ENCODE results near the gene LIPN.
"Not testable (repeated sequence)": the region's sequence is repeated elsewhere in the genome, so short reads cannot be mapped to it uniquely, and the experiment has no call there.

The LIPN gene, protein sequence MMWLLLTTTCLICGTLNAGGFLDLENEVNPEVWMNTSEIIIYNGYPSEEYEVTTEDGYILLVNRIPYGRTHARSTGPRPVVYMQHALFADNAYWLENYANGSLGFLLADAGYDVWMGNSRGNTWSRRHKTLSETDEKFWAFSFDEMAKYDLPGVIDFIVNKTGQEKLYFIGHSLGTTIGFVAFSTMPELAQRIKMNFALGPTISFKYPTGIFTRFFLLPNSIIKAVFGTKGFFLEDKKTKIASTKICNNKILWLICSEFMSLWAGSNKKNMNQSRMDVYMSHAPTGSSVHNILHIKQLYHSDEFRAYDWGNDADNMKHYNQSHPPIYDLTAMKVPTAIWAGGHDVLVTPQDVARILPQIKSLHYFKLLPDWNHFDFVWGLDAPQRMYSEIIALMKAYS

DNA sequence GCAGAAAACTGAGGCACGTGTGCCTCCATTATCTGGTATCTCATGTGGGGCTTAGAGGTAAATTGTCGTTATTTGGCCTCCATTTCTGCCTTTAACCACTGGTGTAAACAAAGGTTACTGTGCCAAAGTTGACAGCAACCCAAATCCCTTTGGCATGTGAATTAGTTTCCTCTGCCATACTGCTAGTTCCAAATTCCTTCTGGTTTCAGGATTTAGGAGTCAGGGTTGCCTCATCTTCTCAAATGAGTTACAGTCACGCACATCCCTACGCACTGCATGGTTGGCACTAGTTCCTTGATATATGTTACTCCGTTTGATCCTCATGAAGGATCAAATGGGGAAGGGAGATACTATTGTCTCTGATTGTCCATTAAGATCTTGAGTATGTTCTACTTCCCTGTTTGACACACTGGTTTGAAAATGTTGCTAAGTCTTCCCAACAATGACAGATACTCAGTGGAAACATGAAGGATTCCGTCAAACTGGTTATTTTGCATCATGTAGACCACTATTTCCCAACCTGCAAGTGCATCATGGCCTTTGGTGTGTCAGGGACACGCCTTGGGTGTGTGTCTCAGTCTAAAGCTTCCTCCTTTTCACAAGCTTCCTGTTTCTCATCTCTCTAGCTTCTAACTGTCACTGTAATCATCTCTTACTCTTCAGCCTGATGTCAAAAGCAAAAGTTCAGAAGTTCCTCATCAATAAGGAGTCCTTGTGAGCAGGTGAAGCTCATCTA lies at the start of gene LIPN:
LIPN (plus strand) TSS at position 655 of the 736 bp plus-strand sequence. CDS start 1,386 bp downstream, outside the sequence.
- DNase-seq, result no peak

DNA sequence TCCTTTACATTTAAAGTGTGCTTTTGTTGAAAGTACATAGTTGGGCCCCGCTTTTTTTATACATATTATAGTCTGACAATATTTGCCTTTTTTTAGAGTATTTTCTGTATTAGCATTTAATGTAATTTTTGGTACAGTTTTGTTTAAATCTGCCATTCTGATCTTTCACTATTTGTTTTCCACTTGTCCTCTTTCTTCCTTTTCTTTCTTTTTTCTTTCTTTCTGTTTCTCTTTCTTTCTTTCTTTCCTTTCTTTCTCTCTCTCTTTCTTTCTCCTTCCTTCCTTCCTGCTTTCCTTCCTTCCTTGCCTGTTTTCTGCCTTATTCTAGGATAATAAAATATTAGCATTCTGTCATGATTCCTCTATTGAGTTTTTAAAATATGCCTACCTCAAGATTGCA lies 44.3 kb upstream of the LIPN start:
- DNase-seq, result no peak

DNA sequence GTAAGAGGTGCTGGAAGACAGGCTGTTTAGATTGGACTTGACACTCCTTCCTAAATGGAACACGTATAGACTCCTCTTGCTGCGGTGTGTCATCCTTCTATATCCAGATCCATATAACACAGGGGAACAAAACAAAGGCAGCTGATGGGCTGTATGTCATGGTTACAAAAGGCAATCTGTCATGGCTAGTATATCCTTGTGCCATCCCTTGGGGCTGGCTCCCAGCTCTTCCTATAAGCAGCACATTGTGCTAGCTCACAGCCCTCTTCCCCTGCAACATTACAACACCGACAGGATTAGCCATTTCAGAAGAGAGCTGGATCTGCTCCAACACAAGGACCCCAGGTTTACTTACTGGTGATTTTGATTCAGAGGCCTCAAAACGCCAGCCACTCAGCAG lies 38.4 kb upstream of the LIPN start:
- no peak for DNase-seq

DNA sequence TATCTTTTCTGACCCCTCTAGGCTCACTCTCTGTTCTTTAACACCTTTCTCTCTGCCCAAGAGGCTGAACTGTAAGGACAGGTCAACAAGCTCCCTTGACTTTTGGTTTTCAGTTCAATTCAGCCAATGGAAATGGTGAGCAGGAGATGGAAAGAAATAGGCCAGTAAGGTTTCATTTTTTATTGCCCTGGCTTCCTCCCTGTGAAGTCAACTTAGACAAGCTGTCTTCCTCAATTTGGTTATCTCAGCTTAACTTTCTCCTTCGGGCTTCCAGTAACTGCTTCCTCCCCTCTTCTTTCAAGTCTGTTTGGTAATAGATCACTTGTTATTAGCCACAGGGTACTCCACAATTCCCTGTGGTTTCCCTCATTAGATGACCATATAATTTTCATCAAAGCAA lies 34.0 kb upstream of the LIPN start:
- no peak for DNase-seq

DNA sequence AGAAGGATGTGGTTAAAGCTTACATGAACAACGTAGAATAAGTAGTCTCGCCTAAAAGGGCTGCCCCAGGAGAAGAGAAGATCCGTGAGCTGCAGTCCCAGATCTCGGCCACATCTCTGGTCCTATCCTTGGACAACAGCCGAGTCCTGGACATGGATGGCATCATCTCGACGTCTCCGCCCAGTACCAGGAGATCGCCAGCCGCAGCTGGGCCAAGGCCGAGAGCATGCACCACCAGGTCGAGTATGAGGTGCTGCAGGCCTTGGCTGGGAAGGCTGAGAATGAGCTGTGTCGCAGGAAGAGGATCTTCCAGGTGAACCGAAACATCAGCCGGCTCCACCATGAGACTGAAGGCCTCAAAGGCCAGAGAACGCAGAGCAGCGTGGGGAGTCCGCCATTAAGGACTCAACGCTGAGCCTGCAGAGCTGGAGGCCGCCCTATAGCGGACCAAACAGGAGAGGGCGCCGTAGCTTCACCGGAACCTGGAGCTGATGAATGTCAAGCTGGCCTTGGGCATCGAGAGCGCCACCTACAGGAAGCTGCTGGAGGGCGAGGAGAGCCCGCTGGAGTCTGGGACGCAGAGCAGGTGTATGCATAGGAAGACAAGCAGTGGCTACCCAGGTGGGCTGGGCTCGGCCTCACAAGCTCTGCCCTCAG lies 31.6 kb upstream of the LIPN start:
- no peak for DNase-seq

DNA sequence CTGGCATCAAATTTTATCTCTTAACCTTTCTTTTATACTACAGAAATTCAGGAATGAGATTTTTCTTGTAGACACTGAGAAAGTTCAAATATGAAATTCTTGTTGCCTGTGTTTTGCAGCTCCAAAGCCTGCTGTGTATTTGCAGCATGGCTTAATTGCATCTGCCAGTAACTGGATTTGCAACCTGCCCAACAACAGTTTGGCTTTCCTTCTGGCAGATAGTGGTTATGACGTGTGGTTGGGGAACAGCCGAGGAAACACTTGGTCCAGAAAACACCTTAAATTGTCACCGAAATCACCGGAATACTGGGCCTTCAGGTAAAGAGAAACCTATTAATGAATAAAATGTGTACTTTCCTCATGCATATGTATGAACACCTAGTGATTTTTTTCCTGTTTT lies 29.0 kb upstream of the LIPN start:
- no peak for DNase-seq

DNA sequence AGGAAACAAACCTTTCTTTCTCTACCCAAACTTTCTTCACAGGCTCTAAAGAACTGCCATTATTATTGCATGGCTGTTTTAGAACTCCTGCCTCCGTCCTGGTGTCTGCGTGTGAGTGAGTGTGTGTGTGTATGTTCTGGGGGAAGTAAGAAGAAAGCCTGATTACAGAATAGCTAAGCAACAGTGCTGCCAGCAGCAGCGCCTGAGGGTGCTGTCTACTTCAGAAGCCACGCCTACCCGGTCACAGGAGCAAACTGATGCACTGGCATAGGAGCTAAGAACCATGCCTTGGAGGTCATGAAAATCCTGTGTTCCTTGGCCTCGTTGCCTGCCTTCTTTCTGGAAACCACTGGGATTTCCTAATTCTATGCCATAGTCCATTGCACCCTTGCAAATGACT lies 28.5 kb upstream of the LIPN start:
- no peak for DNase-seq

DNA sequence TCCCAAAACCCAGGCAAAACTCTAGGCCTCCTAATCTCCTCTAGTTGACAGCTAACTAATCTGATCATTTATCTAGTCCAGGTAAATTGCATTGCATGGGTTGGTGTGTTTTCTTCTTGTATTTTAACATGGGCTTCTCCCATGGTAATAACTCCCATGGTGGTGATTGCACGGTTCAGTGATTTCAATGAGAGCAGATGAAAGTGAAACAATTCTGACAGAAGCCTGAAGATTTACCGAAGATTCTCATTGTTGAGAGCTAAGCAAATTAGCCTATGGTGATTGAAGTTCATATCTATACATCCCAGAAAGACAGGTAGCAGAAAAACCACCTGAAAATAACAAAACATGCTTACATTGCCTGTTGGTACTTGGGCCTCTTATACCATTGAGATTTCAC lies 26.6 kb upstream of the LIPN start:
- no peak for DNase-seq

DNA sequence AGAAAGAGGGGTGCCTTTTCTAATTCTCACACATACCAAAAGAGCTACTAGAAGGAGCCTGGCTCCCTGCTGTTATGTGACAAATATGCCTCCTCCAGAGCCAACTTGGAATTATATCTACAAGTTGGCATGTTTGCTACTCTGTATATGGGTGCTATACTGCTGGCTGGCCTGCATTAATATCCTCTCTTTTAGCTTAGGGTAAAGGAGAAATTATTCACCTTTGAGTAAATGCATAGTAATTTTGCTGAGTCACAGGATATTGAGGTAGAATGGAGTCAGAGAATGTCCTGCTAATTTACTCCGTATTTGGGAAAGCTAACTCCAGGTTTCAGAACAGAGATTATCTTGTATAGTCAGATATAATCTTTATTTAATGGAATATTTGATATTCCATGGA lies 24.2 kb upstream of the LIPN start:
- no peak for DNase-seq

DNA sequence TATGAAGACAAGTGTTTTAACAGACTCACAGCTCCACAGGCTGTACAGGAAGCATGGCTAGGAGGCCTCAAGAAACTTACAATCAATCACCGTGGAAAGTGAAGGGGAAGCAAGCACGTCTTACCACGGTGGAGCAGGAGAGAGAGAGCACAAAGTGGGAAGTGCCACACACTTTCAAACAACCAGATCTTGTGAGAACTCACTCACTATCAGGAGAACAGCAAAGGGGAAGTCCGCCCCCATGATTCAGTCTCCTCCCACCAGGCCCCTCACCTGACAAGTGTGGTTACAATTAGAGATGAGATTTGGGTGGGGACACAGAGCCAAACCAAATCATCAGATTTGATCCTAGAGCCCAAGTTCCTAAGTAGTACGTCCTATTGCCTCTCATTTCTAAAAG lies 17.9 kb upstream of the LIPN start:
- DNase-seq, result not testable (repeated sequence)

DNA sequence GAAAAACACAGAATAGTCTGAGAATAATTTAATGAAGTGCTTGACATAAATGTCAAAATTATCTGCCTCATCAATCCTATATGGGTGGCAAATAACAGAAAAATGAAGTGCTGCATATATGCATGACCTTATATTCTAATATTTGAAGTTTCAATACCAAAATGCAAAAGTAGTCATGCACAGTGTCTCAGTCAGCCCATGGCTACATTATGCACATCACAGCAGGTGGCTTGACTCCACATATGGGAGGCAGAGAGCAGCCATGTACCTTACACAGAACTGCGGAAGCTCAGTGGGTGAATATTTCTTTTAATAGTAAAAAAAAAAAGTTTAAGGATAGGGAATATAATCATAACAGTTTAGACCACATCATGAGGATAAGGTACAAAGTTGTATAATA lies 17.4 kb upstream of the LIPN start:
- no peak for DNase-seq

DNA sequence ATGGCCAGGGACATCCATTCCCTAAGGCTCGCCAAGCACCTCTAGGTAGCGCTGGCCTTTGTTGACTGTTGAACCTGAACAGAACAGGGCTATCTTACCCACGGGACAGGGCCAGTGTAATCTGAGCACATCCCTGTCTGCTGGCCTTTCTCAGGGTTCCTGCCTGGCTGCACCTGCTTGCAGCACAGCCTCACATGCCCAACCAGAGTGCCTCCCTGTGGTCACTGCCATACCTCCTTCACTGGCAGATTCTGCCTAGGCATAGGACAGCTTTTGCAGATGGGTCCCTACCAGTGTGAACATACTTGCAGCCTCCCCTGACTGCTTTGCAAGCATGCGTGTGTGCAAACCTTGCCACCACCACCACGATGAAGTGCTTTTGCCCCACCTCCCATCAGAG lies 15.8 kb upstream of the LIPN start:
- no peak for DNase-seq

DNA sequence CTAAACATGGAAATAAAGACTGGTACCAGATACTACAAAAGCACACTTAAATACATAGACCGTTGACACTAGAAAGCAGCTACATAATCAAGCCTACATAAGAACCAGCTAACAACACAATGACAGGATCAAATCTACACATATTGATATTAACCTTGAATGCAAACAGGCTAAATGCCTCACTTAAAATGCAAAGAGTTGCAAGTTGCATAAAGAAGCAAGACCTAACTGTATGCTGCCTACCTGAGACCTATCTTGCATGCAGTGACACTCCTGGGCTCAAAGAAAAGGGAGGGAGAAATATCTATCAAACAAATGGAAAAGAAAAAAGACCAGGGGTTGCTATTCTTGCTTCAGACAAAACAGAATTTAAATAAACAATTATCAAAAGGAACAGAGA lies 14.2 kb upstream of the LIPN start:
- no peak for DNase-seq

DNA sequence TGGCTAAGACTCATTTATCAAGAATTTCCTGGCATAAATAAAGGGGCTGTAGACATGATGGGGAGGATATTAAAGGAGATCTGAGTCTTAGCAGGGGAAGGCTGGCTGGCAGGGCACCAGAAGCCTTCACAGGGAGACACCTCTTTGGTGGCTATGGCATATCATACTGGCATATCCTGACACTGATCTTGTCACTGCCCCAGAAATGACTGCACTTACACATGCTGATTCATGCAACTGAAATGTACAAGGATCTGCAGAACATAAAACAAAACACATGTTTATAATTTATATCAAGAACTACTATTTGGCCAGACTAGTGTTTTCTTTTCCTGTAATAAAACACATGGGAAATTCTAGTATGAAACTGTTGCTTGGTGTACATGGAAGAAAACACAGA lies 5.5 kb upstream of the LIPN start:
- DNase-seq, result no peak

DNA sequence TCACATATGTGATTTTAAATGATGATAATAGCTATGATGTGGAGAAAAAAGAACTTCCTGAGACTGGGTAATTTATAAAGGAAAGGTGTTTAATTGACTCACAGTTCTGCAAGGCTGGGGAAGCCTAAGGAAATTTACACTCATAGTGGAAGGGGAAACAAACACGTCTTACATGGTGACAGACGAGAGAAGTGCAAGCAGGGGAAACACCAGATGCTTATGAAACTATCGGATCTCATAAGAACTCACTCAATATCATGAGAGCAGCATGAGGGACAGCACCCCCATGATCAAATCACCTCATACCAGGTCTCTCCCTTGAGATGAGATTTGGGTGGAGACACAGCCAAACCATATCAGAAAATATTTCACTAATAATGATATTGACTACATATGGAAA lies 4.1 kb upstream of the LIPN start:
- DNase-seq, result no peak

DNA sequence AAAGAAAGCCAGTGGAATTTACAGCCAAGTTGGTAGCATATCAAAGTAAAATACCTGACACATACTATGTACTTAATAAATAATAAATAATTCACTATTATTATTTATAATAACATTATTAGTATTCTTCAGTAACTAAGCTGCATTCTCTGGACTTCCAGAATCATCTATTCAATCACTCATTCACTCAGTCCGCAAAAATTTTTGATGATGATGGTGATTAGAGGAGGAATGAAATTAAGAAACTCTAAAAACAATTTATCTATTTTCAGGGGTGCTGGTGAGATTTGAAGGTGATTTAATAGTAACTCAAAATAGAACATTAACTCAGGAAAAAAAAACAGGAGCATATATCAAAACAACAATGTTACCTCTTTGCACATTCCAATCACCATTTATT lies 3.2 kb upstream of the LIPN start:
- no peak for DNase-seq

DNA sequence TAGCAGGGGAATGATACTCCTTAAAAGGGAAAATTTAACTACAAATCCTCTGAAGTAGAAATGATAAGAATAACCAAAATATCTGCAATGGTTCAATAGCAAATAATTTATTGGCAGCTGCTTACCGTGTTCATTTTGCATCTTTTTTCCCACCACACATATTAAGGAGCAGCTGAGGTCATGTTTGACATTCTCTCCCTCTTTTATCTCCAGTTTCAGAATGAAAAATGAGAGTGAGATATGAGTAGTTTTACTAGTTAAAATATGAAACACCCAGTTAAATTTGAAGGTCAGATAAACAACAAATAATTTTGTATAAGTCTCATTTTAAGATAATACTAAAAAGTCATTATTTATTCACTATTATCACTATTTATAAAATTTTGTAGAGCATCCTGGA lies 3.1 kb downstream of the LIPN start:
- DNase-seq, result no peak

DNA sequence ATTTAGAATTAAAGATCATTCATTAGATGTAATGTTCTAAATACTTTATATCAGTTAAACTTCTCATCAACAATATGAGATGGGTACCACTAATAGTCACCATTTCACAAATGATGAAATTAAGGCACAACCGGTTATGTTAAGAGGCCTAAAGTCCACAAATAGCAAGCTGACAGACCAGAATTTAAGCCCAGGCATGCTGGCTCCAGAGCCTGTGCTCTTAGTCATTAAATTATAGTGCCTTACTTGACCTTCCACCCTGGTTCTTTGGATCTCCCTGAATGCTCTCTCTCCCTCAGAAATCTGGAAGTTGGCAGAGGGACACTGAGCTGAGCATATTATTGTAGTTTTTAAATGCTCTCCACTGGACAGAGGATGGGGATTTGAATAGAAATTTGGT lies 3.6 kb downstream of the LIPN start:
- DNase-seq, result no peak

DNA sequence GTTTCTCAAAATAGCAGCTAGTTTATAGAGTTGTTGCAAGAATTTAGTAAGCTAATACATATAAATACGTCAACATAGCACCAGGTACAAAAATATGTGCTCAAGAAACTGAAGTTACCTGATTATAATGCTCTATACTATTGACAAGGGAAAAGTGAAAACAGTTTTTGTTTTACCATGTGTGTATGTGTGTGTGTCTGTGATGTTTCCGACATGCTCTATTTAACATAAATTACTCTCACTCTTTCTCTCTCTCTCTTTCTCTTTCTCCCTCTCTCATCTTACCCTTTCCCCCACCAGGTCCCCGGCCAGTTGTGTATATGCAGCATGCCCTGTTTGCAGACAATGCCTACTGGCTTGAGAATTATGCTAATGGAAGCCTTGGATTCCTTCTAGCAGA lies 4.3 kb downstream of the LIPN start:
- no peak for DNase-seq

DNA sequence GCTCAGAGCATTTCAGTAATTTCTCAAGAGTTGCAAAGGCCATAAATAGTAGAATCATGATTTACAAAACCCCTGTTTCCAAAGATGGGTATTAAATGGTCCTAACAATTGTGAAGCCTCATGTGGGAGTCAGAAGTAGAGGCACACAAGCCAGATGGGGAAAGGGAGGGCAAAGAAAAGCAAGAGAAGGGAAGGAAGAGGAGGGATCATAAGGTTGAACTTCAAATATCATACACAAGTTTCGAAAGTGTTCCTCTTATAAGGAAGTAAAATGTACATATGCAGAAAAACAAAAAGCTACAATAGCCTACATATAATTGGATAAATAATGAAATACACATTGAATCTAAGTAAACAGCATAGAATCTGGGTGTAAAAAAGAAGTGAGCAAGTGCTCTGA lies 6.0 kb downstream of the LIPN start:
- no peak for DNase-seq

DNA sequence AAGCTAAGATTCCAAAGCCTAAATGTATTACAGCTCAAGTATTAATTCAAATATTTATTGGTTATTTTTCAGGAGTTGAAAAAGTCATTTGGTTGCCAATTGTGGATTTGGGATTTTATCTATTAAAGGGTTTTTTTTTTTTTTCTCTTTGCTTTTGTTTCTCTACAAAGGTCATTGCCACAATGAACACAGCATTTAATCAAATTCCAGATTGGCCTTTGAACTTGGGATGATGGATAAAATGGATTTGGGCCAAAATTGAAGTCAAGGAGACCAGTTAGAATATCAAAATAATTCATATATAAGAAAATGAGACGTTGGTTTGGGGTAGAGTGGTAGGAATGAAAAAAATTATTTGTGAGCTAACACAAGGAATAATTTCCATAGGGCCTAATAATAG lies 9.6 kb downstream of the LIPN start:
- no peak for DNase-seq

DNA sequence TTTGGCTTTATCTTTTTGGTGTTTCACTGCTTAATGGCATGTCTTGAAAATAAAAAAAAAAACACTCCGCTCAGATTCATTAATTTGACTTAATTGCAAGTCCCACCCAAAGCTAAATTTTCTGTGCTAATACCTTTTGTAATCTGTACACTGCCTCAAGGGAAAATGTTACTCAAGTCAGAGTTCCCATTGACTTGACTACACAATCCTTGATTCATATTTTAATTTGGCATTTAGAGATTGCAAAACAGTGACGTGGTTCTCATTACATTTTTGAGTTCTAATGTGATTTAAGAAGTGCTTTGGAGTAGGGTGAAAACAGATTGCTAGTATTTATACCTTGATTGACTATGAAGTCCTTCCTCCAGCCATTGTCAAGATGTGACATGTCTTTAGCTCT lies 21.4 kb downstream of the LIPN start:
- DNase-seq, result no peak

DNA sequence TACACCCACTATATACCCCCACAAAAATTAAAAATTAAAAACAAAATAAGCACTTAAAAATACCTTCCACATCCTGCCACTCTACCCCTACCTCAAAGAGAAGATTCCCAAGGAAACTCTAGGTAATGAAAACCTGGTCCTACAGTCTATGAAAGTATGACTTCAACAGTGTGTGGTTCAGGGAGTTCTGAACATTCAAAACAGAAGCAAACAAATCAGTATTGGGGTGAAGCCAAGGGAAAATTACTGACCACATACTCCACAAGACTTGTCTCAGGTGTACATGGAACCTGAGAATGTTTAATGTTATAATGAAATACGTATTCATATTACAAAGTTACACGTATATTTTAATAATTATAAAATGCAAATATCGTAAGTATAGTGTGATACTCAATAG lies 22.4 kb downstream of the LIPN start:
- DNase-seq, result no peak

DNA sequence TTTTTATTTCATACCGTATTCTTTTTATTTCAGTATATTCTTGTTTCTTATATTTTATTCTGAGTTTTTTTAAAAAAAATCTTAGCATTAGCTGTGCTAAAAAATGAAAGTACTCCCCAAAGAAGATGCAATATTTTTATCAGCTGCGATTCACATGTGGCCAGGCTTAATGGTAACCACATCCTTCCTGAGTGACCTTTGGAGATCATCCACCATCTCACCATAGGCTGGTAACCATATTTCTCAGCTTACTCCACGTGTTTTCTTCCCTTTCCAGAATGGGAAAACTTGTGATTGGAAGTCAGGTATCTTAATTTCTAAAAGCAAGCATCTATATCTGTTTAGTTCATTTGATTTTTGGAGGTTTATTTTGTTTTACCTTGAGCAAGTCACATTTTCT lies 23.9 kb downstream of the LIPN start:
- DNase-seq, result no peak

Data from NCI-H2107 (cell line).